Lung microvascular endothelial cell (primary cell): ENCODE data around the gene PIGP. TPM values are rescaled to one million over a fixed set of nuclear protein-coding genes. Genes with fewer than 3 reads are reported as not detected.
"Not testable (repeated sequence)": the region's sequence is repeated elsewhere in the genome, so short reads cannot be mapped to it uniquely, and the experiment has no call there.

ENCODE experiments used
- DNase-seq, 2 donors: peaks; one replicate each; pipeline versions ENCODE4 v3.0.0 to v3.0.0-alpha.2; 2010; ENCODE audit warnings: low read depth in 2 of 2
- total RNA-seq: library from RNA; depleted of rRNA; stranded (reverse); fragments of >200 nt; gene quantifications from 2 replicates; pipeline ENCODE4 v1.2.1, GENCODE V29; 2014

Gene PIGP
- total RNA-seq = 2.4 and 3.0 TPM in 2 replicates

GRCh38 chr21:37072988-37073416 lies at the start of gene PIGP, which contains the start of gene TTC3:
TSS of gene PIGP (minus strand) at chr21:37073071. CDS start at chr21:37072515, 556 bp downstream.
TSS of gene TTC3 (plus strand) at chr21:37073254. CDS start at chr21:37087258, 14,004 bp downstream.
- peak; percentile 96 to 98 for DNase-seq

- peak in 1 of 2 donors; percentile 1 for DNase-seq
These were observed 46.7 kb upstream of the PIGP start for GRCh38 chr21:37119421-37120218.

- no peak for DNase-seq
These were observed 45.4 kb upstream of the PIGP start for GRCh38 chr21:37118187-37118826.

DNA sequence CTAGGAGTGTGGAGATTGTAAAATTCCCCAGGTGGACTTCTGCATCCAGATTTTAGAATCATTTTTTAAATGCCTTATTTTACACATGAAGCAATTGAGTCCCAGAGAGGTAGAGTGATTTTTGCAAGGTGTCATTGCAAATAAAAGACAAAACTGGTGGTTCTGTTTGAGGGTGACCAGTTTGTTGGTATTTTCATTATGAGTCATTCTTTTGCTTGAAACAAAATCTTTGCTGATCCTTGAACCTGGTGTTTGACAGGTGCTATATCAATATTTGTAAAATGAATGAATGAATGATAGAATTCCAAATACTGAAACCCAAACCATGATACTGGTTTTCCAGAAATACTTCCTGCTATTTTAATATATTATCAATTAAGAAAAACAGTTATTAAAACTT lies 44.3 kb upstream of the PIGP start:
- no peak for DNase-seq

DNA sequence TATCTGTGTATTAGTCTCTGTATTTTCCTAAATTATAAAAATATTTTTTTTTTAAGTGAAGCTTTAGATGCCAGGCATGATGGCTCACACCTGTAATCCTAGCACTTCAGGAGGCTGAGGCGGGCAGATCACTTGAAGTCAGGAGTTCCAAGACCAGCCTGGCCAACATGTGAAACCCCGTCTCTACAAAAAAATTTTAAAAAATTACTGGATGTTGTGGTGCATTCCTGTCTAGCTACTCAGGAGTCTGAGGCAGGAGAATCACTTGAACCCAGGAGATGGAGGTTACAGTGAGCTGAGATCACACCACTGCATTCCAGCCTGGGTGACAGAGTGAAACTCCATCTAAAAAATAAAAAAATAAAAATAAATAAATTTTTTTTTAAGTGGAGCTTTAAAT lies 43.6 kb upstream of the PIGP start:
- DNase-seq = not testable (repeated sequence)

DNA sequence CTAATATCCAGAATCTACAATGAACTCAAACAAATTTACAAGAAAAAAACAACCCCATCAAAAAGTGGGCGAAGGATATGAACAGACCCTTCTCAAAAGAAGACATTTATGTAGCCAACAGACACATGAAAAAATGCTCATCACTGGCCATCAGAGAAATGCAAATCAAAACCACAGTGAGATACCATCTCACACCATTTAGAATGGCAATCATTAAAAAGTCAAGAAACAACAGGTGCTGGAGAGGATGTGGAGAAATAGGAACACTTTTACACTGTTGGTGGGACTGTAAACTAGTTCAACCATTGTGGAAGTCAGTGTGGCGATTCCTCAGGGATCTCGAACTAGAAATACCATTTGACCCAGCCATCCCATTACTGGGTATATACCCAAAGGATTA lies 41.4 kb upstream of the PIGP start:
- DNase-seq = not testable (repeated sequence)

- DNase-seq = not testable (repeated sequence)
These were observed 38.2 kb upstream of the PIGP start for GRCh38 chr21:37111029-37111428.

DNA sequence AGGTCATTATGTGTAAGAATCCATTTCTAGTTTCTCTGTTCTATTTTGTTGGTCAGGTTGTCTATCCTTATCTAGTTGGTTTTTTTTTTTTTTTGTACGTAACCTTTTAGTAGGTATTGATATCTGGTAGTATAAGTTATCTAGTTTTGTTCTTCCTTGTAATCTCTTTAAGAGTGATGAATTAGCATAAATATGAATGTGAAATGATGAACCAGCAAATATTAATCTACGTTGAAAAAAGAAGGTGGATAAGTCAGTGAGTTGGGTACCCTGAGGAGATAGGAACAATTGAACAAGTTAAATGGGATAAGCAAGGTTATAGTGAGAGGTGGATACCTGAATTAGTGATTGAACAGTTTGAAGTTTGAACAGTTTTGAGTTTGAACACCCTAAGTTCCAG lies 34.1 kb upstream of the PIGP start:
- DNase-seq = no peak

DNA sequence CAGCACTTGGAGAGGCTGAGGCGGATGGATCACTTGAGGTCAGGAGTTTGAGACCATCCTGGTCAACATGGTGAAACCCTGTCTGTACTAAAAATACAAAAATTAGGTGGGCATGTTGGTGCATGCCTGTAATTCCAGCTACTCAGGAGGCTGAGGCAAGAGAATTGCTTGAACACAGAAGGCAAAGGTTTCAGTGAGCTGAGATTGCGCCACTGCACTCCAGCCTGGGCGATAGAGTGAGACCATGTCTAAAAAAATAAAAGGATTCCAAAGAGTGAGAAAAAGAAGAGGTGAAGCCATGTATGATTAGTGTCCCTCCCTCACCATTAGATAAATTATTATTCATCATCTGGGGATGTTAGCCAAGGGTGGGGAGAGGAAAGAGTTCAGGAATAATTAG lies 29.9 kb upstream of the PIGP start:
- not testable (repeated sequence) for DNase-seq

DNA sequence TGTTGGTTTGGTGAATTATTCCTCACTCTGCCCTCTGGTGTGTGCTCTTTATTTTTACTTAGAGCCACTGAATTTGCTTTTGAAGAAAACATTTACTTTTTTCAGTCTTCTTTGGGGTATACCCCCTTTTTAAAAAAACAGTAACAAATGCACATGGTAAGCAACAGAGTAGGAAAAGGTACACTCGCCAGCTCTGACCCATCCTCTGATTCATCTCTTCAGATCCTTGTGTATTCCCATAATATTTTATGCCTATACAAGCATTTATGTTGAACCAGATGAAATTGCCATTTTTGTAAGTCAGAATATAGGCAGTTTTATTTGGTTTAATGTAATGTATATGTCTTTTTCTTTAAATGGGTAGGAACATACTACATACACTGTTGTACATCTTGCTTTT lies 28.5 kb upstream of the PIGP start:
- DNase-seq = no peak

GRCh38 chr21:37100316-37100715 lies 27.4 kb upstream of the PIGP start:
- no peak for DNase-seq

DNA sequence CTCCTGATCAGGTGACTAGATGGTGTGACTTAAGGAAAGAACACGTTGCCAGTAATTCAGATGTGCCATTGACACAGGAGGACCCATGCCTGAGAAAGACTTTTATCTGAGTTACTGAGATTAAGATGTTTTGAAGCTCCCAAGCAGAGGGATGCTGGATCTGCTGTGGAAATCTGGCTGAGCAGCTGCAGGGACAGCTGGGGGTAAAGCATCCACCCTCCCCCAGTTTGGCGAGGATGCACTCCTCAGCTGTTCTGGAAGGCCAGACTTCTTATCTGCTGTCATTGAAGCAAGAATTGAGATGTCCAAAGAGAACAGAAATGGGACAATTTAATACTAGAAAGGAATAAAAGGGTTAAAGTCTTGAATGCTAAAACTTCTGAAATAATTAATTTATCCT lies 25.9 kb upstream of the PIGP start:
- DNase-seq = no peak

GRCh38 chr21:37095821-37096220 lies 22.9 kb upstream of the PIGP start:
- DNase-seq = no peak

- no peak for DNase-seq
These were observed 21.1 kb upstream of the PIGP start for GRCh38 chr21:37093977-37094376.

DNA sequence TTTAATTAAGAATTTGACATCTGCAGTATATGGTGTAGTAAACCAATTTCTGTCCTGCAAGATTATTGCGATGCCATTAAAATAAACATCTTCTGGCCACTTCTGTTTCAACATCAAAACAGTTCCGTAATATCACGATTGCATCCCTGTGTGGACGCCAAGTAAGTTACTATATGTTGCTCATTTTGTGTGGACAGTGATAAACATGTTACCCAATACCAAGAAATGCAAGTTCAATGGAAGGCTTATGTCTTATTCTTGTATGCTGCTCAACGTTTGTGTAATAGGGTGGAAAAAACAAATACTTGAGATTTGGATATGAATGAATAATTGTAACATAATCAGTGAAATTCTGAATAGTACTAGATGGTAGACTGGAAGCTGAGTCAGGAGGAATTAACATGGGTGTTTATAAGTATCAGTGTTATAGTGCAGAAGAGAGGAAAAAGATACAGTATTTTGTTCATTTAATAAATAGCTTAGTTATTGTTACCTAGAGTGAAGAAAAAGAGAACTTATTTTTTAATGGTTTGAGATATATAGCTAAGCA lies 15.4 kb upstream of the PIGP start:
- no peak for DNase-seq

- peak; percentile 40 to 49 for DNase-seq
These were observed 14.3 kb upstream of the PIGP start for GRCh38 chr21:37087188-37087587.

GRCh38 chr21:37085726-37086125 lies 12.9 kb upstream of the PIGP start:
- no peak for DNase-seq

GRCh38 chr21:37082856-37083528 lies 10.1 kb upstream of the PIGP start:
- no peak for DNase-seq

- DNase-seq = no peak
These were observed 9.5 kb upstream of the PIGP start for GRCh38 chr21:37082375-37082774.

GRCh38 chr21:37079211-37079824 lies 6.4 kb upstream of the PIGP start:
- no peak for DNase-seq

DNA sequence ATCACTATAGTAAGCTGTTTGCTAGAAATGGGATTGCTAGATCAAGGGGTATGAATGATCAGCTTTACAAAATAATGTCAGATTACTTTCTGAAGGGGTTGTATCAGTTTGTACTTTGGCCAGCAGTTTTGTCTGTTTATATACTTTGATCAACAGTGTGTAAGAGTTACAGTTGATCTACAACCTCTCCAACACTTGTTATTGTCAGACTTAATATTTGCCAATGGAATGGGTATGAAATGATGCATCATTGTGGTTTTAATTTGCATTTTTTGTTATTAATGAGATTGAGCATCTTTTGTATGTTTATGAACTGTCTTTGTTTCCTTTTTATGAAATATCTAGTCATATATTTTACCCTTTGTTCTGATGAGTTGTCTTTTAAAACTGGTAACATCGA lies 4.5 kb upstream of the PIGP start:
- DNase-seq = no peak
